NCI-H345 treated with DMSO at 0.1 percent for 48 hours (cell line): ENCODE results near the gene TCF19.
A peak's percentile ranks its signal among the peaks of the same experiment; 100 is the strongest.

Experiments
- DNase-seq: peaks from one replicate; lab custom pipeline; 2025; ENCODE audit not compliant: unreplicated experiment; lab: John Stamatoyannopoulos, UW

TCF19 gene

DNA sequence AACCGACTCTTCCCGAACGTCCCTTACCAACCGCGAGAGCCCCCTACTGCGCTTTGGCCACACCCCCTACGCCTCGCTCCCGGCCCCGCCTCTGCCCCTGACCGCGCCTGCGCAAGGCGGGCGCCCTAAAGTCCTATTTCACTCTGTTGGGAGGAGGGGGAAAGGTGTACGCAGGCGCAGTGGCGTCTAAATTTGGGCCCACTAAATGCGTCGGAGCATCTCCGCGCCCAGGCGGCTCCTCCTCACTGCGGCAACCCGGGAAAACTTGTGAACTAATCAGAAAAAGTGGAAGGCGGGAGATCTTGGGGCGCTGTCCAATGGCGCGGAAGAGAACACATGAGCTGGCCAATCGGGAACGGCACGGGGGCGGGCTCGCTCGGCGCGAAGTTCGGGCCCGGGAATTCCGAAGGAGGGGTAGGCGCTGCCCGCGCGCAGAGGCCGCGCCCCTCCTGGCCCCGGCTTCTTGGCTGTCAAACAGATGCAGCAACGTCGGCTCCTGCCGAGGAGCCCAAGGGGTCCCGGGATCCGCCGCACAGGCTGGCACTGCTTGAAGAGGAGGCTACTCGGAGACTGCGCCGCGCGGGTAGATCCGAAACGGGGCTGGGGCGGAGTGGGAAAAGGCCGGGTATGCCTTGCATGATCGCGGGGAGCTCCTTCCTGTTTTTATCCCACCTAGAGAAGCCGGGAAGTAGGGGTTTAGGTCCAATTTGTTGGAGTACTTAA, at the start of gene TCF19:
TCF19 (plus strand) TSS at position 450 of the 723 bp plus-strand sequence. CDS start 881 bp downstream, outside the sequence.
- DNase-seq = peak; percentile 97

DNA sequence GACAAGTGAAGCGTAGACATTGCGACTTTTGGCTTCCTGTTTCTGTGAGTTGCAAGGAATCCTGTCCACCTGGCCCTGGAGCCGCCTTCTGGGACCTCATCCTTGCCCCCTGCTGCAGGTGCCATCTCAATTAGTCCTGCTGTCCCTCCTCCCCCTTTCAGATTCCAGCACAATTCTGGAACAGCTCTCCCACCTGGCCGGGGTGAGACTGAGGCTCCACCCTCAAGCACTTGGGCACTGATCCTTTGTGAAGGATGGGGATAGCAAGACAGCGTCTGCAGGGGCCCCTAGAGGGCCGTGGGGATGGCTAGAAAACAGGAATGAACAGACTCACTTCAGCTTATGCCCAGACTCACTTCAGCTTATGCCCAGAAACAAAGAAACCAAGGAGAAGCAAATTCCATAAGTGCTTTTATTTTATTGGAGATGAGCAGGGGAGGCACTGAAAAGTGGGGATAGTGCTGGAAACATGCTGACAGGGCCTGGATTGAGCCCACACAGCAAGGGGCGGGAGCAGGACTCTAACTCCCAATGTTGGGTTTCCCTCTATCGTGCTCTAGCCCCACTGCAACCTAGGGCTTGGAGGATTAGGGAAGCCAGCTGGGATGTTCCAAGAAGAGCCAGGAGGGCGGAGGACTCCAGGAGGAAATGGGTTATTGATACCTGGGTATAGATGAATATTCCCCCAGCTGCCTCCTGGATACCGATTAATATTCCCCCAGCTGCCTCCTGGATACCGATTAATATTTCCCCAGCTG, 47.4 kb upstream of the TCF19 start:
- no peak for DNase-seq

GRCh38 chr6:31111712-31112111, 46.7 kb upstream of the TCF19 start:
- no peak for DNase-seq

GRCh38 chr6:31112478-31112877, 45.9 kb upstream of the TCF19 start, which contains the start of gene C6orf15:
Gene C6orf15 (minus strand): TSS chr6:31112575. CDS start chr6:31112555, 20 bp downstream.
- no peak for DNase-seq

DNA sequence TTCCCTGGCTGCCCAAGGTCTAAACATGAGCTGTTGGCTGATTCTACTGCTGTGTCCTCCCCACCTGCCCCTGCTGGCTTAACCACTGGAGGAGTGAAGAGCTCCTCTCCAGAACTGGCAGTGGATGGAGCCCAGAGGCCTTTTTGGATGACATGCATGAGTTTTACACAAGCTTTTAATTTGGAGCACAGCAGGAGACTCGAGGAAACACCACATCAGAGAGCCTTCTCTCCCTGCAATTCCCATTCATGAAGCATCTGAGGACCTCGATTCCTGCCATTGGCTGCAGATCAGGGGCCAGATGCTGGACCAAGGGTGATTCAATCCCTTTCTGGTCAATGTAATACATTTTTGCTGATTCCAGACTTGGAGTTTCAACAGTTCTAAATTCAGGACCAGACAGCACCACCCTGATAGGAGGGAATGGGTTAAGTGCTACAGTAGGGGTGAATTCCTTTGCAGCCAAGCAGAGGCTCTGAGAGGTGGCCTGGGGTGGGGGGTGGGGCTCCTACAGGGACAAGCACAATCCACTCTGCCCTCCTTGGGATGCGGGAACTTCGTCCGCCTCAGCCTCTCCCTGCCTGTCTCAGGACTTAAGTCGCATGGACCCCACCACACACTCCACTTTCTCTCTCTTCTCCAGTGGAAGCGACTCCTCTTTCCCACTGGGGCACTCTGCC, 44.4 kb upstream of the TCF19 start:
- DNase-seq = no peak

- DNase-seq = no peak
Observed at GRCh38 chr6:31114541-31114878, 43.9 kb upstream of the TCF19 start, which contains the start of gene PSORS1C1. Gene PSORS1C1 (plus strand): TSS chr6:31114800. CDS start chr6:31129633, 14,833 bp downstream.

GRCh38 chr6:31114970-31115849, 43.2 kb upstream of the TCF19 start:
- no peak for DNase-seq

DNA sequence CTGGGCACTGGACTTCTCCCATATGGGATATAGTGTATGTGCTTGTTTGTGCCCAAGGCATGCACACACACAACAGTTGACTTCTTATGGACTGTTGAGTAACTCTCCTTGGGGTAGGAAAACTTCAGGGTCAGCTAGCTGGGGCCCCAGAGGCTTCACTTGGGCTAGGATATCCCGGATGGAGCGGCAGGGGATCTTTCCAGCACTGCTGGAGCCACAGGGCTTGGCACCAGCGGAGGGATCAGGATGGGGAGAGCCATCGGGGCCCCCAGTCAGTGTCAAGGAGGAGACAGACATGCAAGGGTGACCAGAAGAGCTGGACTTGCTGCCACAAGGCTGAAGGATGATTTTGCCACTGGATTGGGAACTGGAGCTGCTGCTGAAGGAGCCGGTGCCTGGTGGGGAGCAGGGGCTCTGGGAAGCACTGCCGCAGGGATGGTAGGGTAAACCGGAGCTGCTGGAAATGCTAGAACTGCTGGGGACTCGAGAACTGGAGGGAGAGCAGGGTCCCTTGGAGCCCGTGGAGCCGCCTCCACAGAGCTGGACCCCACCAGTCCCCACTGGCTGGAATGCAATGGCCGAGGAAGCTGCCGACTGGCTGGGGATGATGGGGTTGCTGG, 42.3 kb upstream of the TCF19 start:
- DNase-seq = no peak

GRCh38 chr6:31116661-31117385, 41.6 kb upstream of the TCF19 start:
- no peak for DNase-seq

- DNase-seq = no peak
Observed at GRCh38 chr6:31118178-31118577, 40.2 kb upstream of the TCF19 start.

DNA sequence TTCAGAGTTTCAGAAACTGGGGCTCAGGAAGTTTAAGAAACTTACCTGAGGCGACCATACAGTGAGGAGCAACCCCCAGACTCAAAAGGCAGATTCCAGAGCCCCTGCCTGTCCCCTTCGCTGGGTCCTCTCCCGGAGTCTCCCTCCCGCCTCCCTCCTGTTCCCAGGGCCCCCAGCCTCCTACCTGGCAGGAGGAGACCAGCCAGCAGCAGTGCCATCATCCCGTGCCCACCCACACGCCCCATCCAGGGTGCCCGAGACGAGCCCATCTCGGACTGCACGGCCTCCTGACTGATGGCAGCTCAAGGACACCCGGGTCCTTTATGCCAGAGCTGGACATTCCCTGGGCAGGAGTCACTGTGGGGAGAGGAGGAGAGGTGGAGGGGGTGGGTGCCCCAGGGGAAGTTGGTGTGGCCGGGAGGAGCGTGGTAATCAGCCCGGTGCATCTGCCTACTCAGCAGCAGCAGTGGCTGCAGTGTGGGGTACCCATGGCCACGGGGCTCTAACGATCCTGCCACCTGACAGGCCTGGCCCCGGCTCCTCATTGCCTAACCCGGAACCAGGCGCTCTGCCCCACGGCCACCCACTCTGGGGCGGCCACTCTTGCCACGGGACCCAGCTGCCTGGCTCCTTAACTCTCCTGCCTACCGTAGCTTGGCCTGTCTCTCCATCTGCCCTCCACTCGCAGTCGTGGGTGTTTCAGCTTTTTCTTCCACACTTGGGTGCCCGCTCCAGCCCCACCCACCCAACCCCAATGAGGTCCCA, 38.1 kb upstream of the TCF19 start, which contains the start of gene CDSN:
CDSN (minus strand) TSS at position 296 of the 765 bp plus-strand sequence; CDS start at position 269, 27 bp downstream.
- no peak for DNase-seq

- no peak for DNase-seq
Observed at GRCh38 chr6:31121131-31121790, 37.1 kb upstream of the TCF19 start.

DNA sequence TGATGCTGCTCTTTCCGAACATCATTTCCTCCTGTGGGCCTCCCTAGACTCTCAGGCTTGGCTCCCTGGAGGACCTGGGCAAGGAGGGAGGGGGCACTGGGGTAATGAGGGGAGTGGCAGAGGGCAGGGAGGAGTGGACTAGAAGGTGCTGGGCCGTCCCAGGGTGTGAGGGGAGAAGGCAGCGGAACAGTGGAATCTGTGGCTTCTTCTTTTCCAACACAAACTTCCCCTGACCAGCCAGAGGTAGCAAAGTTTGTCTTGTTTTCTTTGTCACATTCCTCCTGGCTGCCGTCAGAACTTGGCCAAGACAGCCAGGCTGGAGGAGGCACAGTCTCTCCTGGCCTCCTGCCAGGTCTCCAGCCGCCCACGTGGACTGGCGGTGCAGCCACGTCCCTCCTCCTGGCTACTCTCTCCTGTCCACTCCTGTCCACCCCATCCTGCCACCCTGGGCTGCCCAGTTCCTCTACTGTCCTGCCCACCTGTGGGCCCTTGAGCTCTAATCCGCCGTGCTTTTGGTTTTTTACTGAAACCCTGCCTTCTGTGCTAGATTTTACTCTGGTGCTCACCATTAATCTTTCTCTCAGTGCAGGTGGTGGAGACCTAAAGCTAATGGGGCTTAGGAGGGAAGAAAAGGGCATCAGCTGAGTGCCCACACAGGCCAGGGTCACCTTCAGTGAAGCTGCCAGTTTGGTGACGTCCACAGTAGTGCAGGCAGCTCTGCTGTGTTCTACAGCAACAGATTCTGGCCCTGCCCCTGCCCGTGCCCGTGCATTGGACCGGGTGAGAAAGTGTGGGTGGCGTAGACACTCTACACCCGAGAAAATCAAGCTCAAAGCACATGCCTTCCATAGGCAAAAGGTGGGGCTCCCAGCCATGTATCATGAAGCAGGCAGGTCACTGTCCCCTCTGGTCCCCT, 35.3 kb upstream of the TCF19 start:
- DNase-seq = no peak

DNA sequence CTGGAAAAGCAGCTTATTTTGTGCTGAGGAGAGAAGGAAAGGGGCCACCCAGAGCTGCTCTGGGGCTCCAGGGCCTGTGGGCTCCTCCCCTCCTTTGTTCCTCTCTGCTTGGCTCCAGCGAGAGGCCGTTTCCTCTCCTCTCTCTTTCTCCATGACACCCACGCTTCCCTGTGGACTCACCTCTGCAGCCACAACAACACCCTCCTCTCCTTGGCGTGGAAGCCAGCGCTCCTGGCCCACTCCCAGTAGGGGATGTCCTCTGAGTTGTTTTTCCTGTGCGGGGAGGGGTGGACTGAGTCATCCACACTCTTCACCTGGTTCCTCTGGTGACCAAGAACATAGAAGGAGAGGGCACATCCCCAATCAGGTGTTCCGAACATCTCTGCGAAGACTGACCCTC, 33.2 kb upstream of the TCF19 start:
- no peak for DNase-seq

GRCh38 chr6:31125586-31126363, 32.6 kb upstream of the TCF19 start:
- DNase-seq = no peak

DNA sequence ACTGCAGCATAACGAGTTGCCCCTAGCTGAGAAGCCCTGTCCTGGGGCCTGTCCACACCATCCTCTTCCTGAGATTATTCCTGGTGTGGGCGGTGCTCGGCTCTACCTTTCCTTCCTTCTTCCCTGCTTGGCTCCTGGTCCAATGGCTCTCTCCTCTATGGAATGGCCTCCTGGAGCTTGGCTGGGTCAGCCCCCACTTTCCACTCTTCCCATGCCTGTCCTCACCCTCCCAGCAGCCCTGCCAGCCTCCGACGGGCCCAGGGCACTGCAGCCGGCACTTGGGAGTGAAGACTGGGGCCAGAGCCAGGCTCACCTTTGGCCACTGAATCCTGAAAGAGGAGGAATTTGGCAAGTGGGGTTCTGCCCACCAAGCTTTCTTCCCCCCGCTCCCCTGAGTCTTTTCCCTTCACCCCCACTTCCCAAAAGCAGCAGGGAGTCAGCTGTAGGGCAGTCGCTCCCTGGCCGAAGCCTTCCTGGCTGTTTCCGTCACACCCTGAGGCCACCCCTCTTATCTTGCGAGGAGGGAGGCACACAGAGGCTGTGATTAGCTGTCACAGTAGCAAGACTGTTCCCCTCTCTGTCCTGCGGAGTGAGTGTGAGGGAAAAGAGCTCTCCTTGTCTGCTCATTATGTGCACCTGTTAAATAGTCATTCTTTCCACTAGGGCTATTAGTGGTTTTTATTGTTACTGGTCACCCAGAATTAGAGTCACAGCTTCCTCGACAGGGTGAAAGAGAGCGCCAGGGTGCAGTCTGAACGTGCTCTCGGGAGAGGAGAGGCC, 31.8 kb upstream of the TCF19 start:
- DNase-seq = no peak
